Stromal cell of bone marrow (primary cell): ENCODE results near the gene PPP2R2B.
"Not testable (repeated sequence)": the region's sequence is repeated elsewhere in the genome, so short reads cannot be mapped to it uniquely, and the experiment has no call there.

Source experiments
- DNase-seq: peaks from one replicate; pipeline ENCODE4 v3.0.0-alpha.2; 2012; ENCODE audit warnings: low read depth

PPP2R2B gene

DNA sequence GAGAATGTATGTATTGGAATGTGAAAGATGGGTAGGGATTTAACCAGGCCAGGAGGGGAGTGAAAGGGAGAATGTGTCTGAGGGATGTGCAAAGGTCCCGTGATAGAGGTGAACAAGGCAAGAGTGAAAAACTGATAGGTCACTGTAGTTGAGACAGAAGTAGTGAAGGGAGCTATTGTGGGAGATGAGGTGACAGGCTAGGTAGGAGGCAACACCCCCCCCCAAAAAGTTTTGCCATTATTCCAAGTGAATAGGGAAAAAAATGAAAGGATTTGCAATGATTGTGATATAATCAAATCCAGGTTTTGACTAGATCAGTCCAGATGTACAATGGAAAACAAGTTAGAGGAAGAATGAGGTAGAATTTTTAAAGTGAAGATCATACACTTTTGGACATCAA lies 226.0 kb downstream of the PPP2R2B start:
- DNase-seq = no peak

DNA sequence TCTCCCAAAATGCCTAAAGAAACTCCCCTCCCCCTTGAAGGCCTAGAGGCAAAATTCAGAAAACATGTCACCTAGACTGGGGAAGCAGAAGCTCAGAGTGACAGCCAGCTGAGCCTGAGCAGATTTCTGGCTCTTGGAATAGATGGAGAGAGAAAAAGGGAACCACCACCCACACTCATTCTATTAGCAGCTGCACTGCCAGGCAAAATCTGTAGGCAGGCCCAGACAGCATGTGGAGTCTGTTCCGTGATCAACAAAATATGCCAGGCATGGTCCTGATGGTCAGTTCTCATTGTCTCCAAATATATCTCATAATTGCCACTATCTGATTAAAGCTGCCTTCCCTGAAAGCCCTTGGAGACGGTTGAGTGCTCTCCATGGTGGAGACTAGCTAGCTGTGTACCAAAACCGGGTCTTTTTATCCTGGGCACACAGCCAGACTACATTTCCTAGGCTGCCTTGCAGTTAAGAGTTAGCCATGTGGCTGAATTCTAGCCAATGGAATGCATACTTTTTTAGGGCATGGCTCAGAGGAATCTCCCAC lies 230.8 kb downstream of the PPP2R2B start:
- no peak for DNase-seq

DNA sequence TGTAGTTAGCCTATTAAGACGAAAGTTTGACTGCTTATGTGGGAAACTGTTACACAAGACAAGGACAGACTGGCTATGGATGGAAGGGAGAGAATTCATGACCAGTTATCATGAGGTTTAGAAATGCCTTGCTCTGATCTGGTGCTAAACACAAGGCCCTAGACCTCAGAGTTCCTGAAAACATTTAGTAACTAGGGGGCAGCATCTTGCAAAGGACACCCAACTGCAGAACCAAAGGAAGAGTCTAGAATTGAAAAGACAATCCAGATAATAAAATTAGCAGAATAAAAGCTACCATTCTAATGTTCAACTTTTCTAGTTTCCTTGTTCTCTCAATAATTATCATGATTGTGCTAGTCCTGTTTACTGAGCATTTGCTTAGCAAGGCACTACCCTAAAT lies 232.1 kb downstream of the PPP2R2B start:
- no peak for DNase-seq

DNA sequence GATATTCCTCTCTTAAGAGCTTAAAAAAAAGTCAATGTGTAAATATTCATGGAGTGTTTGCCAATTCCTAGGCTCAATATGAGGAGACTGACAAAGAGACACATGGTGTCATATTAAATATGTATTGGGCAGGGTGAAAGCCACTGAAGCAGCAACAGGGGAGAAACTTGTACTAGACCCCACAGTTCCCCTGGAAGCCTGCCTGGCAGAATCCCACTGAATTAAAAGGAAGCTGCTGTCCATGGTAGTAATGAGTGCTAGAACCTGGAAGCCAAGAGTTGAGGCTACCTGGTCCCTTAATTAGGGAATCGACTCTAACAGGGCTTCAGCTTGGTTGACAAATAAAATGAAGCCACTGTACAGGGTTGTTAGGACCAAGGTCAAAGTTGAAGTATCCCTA lies 233.2 kb downstream of the PPP2R2B start:
- DNase-seq = no peak

DNA sequence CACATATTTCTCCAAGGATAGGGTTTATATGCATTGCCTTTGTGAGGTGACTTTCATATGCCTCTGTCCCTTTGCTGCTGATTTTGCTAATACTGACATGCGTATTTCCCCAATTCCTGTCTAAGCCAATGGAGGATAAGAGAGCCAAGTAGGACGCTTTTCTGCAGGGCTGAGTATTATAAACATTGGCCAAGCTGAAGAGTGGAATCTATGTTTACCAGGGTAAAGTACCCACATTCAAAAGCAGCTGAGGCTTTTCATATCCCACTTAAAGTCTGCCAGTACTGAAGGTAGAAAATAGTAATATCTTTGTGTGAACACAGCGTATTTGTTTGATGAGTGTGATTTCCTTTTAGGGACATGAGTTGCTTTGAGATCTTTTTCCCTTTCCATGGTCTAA lies 233.7 kb downstream of the PPP2R2B start:
- no peak for DNase-seq

DNA sequence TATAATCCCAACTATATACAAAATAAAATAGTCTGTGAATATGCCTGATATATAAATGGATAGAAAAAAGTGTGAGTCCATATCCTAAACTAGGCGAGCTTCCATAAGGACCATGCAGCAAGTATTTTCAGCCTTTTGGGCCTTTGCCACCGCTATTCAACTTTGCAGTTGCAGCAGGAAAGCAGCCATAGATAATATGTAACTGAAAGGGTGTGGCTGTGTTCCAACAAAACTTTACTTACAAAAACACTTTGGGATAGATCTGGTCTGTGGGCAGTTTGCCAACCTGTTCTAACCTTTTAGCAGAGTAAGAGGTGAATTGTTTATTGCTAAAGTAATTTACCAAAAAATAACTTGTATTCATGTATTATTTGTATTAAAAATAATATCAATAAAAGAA lies 234.8 kb downstream of the PPP2R2B start:
- DNase-seq = no peak

DNA sequence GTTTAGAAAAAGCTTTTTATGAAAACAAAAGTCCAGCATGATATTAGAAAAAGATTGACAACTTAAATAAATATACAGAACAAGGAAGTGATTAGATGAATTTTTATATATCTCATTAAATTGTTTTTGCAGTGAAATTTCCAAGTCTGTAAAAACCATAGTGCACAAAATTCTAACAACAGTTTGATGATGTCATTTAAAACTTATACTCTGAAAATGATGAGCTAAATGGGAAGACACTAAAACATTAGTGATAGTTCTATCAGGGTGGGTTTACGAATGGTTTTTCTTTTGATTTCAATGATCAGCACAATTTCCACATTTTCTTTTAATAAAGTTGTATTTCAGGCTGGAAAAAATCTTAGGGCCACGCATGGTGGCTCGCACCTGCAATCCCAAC lies 236.1 kb downstream of the PPP2R2B start:
- DNase-seq = no peak

DNA sequence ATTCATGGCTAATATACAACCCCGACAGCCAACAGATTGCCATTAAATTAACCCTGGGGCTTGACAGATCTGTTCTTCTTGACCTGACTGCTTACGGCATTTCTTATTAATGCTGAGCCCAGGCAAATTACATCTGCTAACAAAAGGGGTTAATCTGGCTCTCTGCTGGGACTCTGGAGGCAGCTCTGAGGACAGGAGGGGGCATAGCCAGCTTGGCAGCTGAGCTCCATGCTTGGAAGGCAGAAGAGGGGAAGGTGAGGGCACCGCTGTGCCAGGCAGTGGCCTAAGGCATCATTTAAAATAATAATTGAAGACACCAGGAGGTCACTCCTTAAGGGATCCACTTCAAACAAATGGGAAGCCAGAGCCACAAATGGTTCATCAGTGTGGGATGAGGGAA lies 236.6 kb downstream of the PPP2R2B start:
- DNase-seq = no peak

DNA sequence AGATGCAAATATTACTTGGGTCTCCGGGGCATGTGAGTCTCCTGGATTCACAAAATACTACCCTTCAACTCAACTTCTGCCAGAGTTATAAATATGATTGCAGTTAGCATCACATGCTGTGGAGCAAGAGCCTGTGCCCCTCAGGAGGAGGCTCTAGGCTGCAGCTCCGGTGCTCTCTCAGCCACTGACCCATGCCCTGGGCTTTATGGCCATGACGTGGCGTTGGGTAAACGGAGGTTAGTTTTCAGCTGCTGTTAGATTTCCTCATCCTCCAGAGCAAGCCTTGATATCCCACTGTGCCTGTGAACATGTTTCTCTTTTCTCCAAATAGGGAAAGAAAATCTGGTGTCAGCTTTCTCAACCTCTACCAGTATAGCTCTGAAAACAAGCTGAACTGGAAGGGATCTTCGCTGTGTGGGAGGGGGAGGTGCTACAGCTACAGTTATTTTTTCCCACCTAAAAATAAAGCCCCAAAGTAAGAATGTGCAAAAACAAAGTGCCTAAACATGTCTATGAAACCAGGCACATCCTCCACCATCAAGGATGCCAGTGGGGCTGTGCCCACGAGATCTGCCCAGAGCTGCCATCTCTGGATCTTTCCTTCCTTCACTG lies 238.2 kb downstream of the PPP2R2B start:
- DNase-seq = no peak

DNA sequence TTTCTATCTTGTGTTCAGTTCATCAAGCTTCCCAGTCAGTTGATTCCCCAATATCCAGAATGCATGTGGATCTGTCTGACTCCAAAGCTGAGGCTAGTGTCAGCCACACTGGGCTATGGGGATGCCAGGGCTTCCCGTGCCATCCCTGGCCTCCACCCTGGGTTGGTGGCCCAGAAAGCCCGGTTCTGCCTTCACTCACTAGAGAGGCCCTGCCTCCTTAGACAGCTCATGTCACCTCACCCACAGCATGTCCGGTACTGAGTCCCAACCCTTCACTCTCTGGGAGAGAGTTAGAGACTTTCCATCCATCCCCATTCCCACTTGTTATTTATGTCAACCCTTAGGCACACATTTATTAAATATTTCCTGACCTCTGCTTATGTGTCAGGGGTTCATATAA lies 243.1 kb downstream of the PPP2R2B start:
- no peak for DNase-seq

DNA sequence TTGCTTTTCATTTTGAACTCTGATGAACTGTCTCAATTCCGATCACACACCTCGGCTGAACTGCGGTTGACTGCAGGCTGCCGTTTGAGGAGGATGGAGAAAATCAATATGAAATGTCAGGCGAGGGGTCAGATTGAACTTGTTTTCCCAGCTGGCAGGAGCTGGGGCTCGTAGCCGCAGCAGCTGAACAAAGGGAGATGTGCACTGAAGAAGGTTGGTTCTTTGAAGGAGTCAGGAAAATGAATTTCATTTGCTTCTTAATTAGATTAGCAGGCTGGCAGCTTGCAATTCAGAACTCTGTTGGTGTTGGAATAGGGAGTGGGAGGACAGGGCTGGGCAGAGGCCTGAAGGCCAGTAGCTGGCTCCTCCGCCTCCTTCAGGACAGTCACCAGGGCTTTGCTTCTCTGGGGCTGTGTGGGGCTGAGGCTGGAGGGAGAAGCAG lies 245.2 kb downstream of the PPP2R2B start:
- DNase-seq = no peak

DNA sequence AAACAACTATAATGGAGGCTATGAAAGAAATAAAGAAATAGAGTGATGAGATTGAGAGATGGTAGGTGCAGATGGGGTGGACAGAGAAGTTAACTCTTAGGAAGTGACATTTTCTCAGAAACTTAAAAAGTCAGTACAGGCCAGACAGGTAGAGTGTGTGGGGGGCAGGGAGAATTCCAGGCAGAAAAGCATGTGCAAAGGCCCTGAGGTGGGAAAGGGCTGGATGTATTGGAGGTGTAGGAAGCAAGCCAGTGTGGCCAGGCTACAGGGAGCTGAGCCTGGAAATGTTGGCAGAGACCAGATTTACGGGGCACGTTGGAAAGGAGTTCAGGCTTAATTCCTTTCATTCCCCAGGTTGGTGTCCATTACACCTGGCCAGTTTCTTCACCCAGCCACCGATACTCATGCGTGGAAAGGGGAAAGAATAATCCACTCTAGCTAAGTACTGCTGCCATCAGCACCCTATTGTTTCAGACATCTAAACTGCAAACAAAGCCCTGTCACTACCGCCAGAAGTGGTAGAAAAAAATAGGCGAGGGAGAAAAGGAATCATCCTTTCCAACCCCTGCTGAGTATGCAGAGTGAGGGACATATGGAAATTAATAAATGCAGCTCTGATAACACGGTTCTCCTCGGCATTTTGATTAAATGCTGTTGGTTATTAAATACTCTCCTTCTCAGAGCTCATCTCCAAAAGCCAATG lies 245.8 kb downstream of the PPP2R2B start:
- DNase-seq = no peak

DNA sequence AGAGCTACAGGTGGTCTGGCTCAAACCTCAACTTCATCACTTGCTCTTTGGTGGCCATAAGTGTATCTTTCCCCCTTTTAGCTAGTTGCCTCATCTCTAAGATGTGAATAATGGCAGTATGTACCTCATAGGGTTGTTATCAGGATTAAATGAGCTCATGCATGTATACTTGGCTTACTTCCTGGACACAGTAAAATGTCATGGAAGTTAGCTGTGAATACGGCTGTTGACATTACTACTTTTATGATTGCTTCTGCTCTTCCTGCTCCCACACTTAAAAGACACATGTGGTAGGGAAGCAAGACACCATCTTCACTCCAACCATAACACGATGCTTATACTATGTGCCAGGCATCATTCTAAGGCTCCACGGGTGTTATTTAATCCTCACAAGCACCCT lies 248.1 kb downstream of the PPP2R2B start:
- no peak for DNase-seq

DNA sequence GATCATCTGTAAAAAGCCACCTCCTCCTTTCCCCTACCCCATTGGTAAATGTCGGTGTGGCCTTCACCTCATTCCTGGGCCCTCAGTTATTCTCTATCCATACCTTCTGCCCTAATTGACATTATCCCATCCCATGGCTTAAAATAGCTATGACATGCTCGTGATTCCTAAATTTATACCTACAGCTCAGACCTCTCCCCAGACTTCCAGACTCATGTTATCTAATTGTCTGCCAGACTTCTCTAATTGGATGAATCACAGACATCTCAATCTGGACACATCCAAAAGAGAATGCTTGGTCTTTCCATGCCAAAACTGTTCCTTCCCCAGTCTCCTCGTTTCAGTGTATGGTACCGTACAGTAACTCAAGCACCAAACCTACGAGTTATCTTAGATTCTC lies 249.6 kb downstream of the PPP2R2B start:
- DNase-seq = no peak

DNA sequence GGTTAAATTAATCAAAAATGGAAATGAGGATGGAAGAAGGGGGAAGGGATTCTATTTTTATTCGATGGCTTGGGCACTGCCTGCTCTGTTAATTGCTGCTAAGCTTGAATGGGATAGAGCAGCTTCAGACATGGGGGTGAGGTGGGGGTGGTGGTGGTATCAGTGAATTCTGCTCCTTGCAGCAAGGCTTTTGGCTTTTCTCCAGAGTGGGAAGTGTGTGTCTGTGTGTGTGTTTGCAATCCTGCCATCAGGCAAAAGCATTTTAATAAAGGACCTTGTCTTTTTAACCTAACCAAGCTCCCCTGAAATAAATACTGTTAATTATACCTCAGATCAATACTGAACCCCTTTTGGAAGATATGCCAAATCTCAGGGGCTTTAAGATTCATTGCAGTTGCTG lies 251.6 kb downstream of the PPP2R2B start:
- DNase-seq = no peak

DNA sequence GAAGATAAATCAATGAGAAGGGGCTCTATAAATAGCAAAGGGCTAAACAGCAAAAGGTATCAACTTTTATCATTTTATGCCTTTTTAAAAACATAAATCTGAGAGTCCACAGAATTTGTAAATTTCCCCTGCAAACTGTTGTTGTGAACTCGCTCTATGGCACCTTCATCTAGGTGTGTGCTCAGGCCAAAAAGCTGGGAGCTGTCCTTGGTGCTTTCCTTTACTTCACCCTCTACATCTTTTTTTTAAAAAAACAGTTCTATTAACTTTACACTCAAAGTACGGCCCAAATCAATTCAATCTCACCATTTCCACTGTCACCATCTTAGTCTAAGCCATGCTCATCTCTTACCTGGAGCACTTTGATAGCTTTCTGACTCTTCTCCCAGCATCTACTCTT lies 254.4 kb downstream of the PPP2R2B start:
- DNase-seq = no peak

DNA sequence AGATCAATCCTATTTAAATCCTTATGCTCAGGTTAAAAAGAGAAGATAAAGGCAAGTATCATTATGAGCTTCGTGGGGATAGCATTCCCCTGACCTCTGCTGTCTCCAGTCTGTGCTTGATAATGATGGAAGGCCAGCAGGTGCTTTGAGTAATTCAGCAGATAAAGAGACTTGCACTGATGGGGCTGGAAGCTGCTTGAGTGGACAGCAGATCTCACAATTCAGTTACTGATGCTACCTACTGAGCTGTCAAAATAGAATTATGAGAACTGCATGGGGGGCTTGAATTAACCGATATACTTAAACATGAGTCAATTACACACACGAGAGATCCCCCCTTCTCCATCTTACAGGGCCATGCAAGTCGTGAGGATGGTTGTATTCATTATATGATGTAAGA lies 254.9 kb downstream of the PPP2R2B start:
- no peak for DNase-seq

DNA sequence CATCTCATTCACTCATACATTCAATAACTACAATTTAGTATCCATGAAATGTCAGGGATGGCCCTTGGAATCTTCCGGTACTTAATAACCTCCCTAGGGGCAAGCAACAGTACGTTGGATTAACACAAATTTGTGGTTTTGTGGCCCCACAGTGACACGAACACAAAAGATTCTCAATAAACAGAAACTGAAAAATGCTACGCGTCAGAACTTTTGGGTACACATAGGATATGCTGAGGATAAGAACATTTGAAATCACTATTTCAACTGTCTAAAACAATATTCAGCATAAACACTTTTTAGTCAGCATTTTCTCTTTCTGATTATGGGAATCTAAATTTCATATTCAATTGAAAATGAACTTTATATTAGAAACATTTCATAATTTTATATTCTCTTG lies 255.5 kb downstream of the PPP2R2B start:
- DNase-seq = no peak

DNA sequence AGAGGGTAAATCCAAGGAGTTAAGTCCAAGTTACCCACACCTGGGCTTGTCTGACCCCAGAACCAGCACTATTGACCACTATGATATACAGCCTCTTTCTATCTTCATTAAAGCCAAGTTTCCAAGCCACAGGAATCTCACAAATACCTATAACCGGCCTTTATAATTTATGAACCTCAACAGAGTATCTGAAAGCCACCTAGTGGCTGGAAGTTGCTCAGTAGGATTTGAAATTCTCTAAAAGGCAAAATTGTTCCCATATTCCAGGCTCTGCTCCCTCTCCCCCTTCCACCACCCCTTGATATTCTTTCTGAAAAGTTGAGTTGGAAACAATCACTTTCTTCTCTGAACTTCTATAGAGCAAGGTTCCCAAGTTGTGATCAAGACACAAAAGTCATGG lies 256.2 kb downstream of the PPP2R2B start:
- no peak for DNase-seq

DNA sequence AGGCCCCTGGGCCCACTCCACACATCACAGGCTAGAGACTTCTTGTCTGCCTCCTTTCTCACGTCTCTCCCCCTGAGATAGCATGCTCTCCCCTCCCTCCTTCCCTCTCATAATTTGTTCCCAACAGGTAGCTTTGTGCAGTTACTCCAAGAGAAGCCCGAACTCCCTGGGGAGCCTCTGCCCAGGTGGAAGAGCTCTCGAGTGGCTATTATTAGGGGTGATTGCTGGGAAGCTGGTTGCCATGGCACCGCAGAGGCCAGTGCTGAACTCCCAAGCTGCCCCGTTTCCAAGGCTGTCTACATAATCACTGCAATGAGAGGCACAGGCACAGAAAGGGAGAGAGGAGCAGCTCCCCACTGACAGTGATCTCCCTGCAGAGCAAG lies 257.9 kb downstream of the PPP2R2B start:
- DNase-seq = no peak

DNA sequence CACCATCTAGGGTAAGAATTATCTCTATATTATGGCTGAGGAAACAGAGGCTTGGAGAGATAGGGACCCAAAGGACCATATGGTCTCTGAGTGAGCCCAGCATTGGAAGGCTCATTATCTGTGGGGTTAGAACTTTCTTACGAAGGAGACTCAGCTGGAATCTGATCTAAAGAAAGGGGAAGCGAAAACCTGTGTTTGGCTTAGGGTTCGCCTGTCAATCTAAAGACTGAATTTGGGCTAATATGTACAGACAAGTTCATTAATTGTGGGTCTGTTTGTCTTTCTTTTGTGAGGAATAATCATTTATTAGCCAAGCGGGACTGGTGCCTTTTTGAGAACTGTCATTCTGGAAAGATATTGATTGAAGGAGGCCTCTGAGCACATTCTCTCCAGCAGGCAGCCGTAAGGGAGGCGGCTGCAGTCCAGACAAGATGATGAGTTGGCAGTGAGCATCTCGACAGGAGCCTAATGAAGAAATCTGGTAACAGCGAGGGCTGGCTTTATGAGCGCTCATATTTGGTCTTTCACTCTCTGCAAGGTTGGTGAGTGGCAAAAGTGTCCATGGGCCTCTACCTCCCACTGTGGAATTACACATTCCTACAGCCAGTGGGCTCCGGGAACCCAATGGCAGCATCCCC lies 258.4 kb downstream of the PPP2R2B start:
- DNase-seq = no peak

DNA sequence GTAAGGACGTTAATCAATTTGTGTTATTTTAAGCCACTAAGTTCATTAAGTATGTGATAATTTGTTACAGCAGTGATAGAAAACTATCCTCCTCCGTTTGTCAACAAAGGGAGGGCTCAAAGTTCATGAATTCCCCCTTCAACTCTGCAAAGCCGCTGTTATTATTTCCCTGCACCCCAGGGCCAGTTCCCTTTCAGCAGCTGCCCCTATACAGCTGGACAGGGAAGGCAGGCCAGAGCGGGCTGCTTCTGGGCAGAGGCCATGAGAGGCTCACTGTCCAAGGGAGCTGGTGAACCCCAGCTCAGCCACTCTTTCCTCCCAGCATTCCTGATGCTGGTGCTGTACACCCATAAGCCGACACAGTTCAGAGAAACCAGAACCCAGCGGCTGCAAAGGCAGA lies 260.1 kb downstream of the PPP2R2B start:
- no peak for DNase-seq

DNA sequence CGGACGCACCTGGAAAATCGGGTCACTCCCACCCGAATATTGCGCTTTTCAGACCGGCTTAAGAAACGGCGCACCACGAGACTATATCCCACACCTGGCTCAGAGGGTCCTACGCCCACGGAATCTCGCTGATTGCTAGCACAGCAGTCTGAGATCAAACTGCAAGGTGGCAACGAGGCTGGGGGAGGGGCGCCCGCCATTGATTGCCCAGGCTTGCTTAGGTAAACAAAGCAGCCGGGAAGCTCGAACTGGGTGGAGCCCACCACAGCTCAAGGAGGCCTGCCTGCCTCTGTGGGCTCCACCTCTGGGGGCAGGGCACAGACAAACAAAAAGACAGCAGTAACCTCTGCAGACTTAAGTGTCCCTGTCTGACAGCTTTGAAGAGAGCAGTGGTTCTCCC lies 268.8 kb downstream of the PPP2R2B start:
- not testable (repeated sequence) for DNase-seq
